ENCODE data around the gene TINCR. TPM values are rescaled to one million over a fixed set of nuclear protein-coding genes. Genes with fewer than 3 reads are reported as not detected.

The TINCR gene
- 0.02 and 0.03 TPM in 2 replicates for polyA plus RNA-seq (2012; rRNA removed)
- polyA plus RNA-seq (2012; cell fraction: cytosol; rRNA removed): 0.03 and 0.07 TPM in 2 replicates
- 0.11 and 0.12 TPM in 2 replicates for polyA plus RNA-seq (2012; cell fraction: nucleus; rRNA removed)

DNA sequence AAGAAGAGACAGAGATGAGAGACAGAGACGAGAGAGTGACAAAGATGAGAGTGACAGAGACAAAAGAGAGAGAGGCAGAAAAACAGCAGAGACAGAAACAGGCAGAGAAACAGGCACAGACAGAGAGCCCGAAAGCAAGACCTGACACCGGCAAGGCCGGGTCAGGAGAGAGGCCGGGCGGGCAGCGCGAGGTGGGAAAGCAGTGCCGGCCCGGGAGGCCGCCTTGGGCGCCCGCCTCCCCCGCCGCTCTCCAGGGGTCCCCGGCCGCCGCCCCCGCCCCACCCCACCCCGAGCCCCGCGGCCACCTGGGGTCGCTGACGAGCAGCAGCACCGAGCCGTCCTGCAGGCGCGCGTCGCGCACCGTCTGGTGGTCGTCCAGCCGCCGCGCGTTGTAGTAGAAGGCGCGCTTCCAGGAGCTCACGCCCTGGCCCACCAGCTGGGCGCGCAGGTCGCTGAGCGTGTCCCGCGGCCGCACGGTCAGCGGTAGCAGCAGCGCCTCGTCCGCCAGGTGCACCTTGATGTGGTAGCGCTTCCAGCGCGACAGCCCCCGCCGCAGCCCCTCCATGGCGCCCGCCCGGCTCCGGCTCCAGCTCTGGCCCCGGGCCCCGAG is at the start of gene TINCR:
TSS of gene TINCR (minus strand) at position 594 of the 610 bp plus-strand sequence.
- WGBS (ENCODE audit: low lambda C conversion rate): 19% methylated on average over 9 of the region's 63 CpGs
- Histone ChIP-seq H3K27ac (ENCODE audit: low read depth in 2 of 2, low read length in 1 of 2) (no peak within 1 kb of the TSS), H3F3A (replicated peaks; ENCODE audit: insufficient read depth) (no peaks in the 10 kb centered on the region), H3K27me3 (ENCODE audit: insufficient read depth) (peaks cover 28% of the 10 kb centered on the region), H3K4me1 (ENCODE audit: control insufficient read depth in 1 of 2, insufficient read depth in 2 of 2, low read depth in 1 of 2, low read length in 1 of 2) (no peaks in the 10 kb centered on the region; a peak in 1 of 4 replicates), H4K20me1 (ENCODE audit: insufficient read depth) (no peaks in the 10 kb centered on the region), H3K4me2 (no peak within 1 kb of the TSS), H3K4me3 (ENCODE audit: low read depth in 2 of 2, low read length in 1 of 2) (0 out of 4 replicates have a peak within 1 kb of the TSS, but pooled peaks of 1 of the 2 experiments have one; percentile 4), H3K9me2 (no peaks in the 10 kb centered on the region), H2AFZ (ENCODE audit: low read depth) (no peak within 1 kb of the TSS), H3K36me3 (replicated peaks in 1 of 2; ENCODE audit: control insufficient read depth in 1 of 2, insufficient read depth in 2 of 2, low read length in 1 of 2) (no peaks in the 10 kb centered on the region), H3K9me3 (no peaks in the 10 kb centered on the region), H3K79me2 (ENCODE audit: insufficient read depth) (no peaks in the 10 kb centered on the region), H3K9ac (no peak within 1 kb of the TSS)
- ChIA-PET POLR2A (no interaction called here), CTCF (interaction anchor here (0.6 to 1.2 kb wide), 4 partner anchors 10 to 126 kb away, joined by 3 to 4 read pairs (median 4); no protein-coding TSS in a partner anchor)
- no peak for TF ChIP-seq POLR2AphosphoS5 (IDR thresholded peaks at IDR 0.05; ENCODE audit: low read depth, low read length)
- no peak for TF ChIP-seq NFIC (IDR thresholded peaks at IDR 0.05; ENCODE audit: borderline replicate concordance)
- no peak for TF ChIP-seq GATA2 (CRISPR knock-in tag; IDR thresholded peaks at IDR 0.05)
- TF ChIP-seq USF2 (IDR thresholded peaks at IDR 0.05; ENCODE audit: borderline replicate concordance, low read depth, low read length): no peak
- TF ChIP-seq GABPA (IDR thresholded peaks at IDR 0.05; ENCODE audit: low read depth): no peak
- no peak for TF ChIP-seq RCOR1 (IDR thresholded peaks at IDR 0.05; ENCODE audit: low read length)
- no peak for TF ChIP-seq TAF1 (IDR thresholded peaks at IDR 0.05; ENCODE audit: borderline replicate concordance, low read depth, low read length)
- no peak for TF ChIP-seq FOXJ3 (CRISPR knock-in tag; IDR thresholded peaks at IDR 0.05)
- TF ChIP-seq SMC3 (IDR thresholded peaks at IDR 0.05; ENCODE audit: low read depth, low read length): no peak
- TF ChIP-seq YY1 (IDR thresholded peaks at IDR 0.05; ENCODE audit: low read depth): no peak
- TF ChIP-seq TCF12 (IDR thresholded peaks at IDR 0.05): no peak
- no peak for TF ChIP-seq NRF1 (IDR thresholded peaks at IDR 0.05; ENCODE audit: low read depth, low read length)
- TF ChIP-seq, protein P1, sequence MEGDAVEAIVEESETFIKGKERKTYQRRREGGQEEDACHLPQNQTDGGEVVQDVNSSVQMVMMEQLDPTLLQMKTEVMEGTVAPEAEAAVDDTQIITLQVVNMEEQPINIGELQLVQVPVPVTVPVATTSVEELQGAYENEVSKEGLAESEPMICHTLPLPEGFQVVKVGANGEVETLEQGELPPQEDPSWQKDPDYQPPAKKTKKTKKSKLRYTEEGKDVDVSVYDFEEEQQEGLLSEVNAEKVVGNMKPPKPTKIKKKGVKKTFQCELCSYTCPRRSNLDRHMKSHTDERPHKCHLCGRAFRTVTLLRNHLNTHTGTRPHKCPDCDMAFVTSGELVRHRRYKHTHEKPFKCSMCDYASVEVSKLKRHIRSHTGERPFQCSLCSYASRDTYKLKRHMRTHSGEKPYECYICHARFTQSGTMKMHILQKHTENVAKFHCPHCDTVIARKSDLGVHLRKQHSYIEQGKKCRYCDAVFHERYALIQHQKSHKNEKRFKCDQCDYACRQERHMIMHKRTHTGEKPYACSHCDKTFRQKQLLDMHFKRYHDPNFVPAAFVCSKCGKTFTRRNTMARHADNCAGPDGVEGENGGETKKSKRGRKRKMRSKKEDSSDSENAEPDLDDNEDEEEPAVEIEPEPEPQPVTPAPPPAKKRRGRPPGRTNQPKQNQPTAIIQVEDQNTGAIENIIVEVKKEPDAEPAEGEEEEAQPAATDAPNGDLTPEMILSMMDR (IDR thresholded peaks at IDR 0.05): no peak
- TF ChIP-seq FOSL2 (IDR thresholded peaks at IDR 0.05; ENCODE audit: borderline replicate concordance, low read depth): no peak
- TF ChIP-seq SIN3A (IDR thresholded peaks at IDR 0.05; ENCODE audit: borderline replicate concordance, low read depth, low read length): no peak
- no peak for TF ChIP-seq ELF1 (IDR thresholded peaks at IDR 0.05)
- TF ChIP-seq RXRA (IDR thresholded peaks at IDR 0.05; ENCODE audit: borderline replicate concordance, low read depth): no peak
- TF ChIP-seq RFX5 (IDR thresholded peaks at IDR 0.05; ENCODE audit: low read length): no peak
- TF ChIP-seq REST (IDR thresholded peaks at IDR 0.05; ENCODE audit: low read depth, low read length): no peak
- peak; percentile 77 for DNase-seq
